Thyroid gland (tissue), 4 donors: ENCODE results near the gene TSPAN9. TPM values are rescaled to one million over a fixed set of nuclear protein-coding genes. Genes with fewer than 3 reads are reported as not detected.

Experiments used
- DNase-seq, 2 donors: peaks; one replicate each; pipeline ENCODE4 v3.0.0-alpha.2; 2019
- H3K27ac ChIP-seq, 3 donors: fragments of 200-600 bp; sonication (generic); 1 replicate in 2 of 3; 2 replicates in 1 of 3; pipeline ENCODE4 v1.5.1; 2016 to 2019; ENCODE audit warnings: mild to moderate bottlenecking in 1 of 3, moderate library complexity in 1 of 3
- H3K27me3 ChIP-seq: fragments of 200-600 bp; sonication (generic); one replicate; pipeline ENCODE4 v1.5.1; 2019
- H3K36me3 ChIP-seq, 2 donors: fragments of 200-600 bp; sonication (generic); one replicate each; pipeline ENCODE4 v1.5.1; 2016 to 2019
- H3K4me1 ChIP-seq, 2 donors: fragments of 200-600 bp; sonication (generic); one replicate each; pipeline ENCODE4 v1.5.1; 2017 to 2019
- H3K4me3 ChIP-seq, 3 donors: fragments of 200-600 bp; sonication (generic); replicated peaks in 1 of 3; 1 replicate in 2 of 3; 2 replicates in 1 of 3; pipeline ENCODE4 v1.5.1; 2016; ENCODE audit warnings: mild to moderate bottlenecking in 1 of 3
- H3K9me3 ChIP-seq: fragments of 200-600 bp; sonication (generic); one replicate; pipeline ENCODE4 v1.5.1; 2017
- CTCF ChIP-seq, 6 experiments: fragments of 200-600 bp in 3 of 6; fragments of 450-650 bp in 3 of 6; sonication (generic) in 3 of 6; IDR thresholded peaks; one replicate each; pipeline ENCODE4 v1.5.1; 2016 to 2019; ENCODE audit warnings: antibody characterized with exemption in 6 of 6, mild to moderate bottlenecking in 2 of 6, inconsistent platforms in 1 of 6, moderate library complexity in 1 of 6
- POLR2A ChIP-seq, 2 donors: fragments of 450-650 bp; IDR thresholded peaks; one replicate each; pipeline ENCODE4 v1.6.1; 2017; ENCODE audit warnings: antibody characterized with exemption in 2 of 2, mild to moderate bottlenecking in 2 of 2, moderate library complexity in 1 of 2
- WGBS, 2 donors: methylation state at CpG; one replicate each; pipeline ENCODE4 v1.1.5; 2017; 5-methylcytosine and 5-hydroxymethylcytosine counted together
- intact Hi-C: fragments of 100-400 bp; cut with DNase I; formaldehyde crosslinking; loops from one replicate; pipeline ENCODE4 v1.15.1; 2023
- total RNA-seq, 4 donors: library from RNA; depleted of rRNA; stranded (reverse); fragments of >200 nt; gene quantifications; one replicate each; pipeline ENCODE4 v1.2.3, GENCODE V29; 2016

The TSPAN9 gene
- total RNA-seq, 4 donors from 2014 or later: 26.9 to 47.5 (median 33.2) TPM

GRCh38 chr12:3117591-3118015 lies 40.4 kb downstream of the TSPAN9 start:
- intact Hi-C loops: no loop called here
- Histone ChIP-seq H3K4me1 (peaks cover 16 to 53% of the 10 kb centered on the region in 2 donors), H3K4me3 (no peak overlapping the region), H3K9me3 (no peaks in the 10 kb centered on the region), H3K27me3 (no peaks in the 10 kb centered on the region), H3K36me3 (no peaks in the 10 kb centered on the region), H3K27ac (peak overlapping the region in 2 of 3 donors; percentile 60 to 63)
- no peak for DNase-seq
- 77 to 85% methylated on average over 3 of the region's 3 CpGs for WGBS, 2 donors
- no peak for TF ChIP-seq POLR2A (IDR thresholded peaks at IDR 0.05)
- no peak for TF ChIP-seq CTCF (IDR thresholded peaks at IDR 0.05)

GRCh38 chr12:3119192-3119755 lies 42.1 kb downstream of the TSPAN9 start:
- Histone ChIP-seq H3K4me1 (peaks cover 16 to 60% of the 10 kb centered on the region in 2 donors), H3K4me3 (no peak overlapping the region)

GRCh38 chr12:3119756-3120601 lies 42.8 kb downstream of the TSPAN9 start:
- intact Hi-C loops: no loop called here
- no peaks in the 10 kb centered on the region for H3K36me3 ChIP-seq
- no peak overlapping the region for H3K4me3 ChIP-seq
- H3K4me1 ChIP-seq: peaks cover 16 to 60% of the 10 kb centered on the region in 2 donors
- H3K27me3 ChIP-seq: no peaks in the 10 kb centered on the region
- WGBS, 2 donors: 10 to 21% methylated on average over 14 to 16 of the region's 17 CpGs
- H3K27ac ChIP-seq: peak overlapping the region; percentile 82 to 94 (median 86)
- no peak for TF ChIP-seq CTCF (IDR thresholded peaks at IDR 0.05)
- TF ChIP-seq POLR2A (IDR thresholded peaks at IDR 0.05): peak in 1 of 2 donors; percentile 46
- peak; percentile 89 to 91 for DNase-seq
- no peaks in the 10 kb centered on the region for H3K9me3 ChIP-seq

More at GRCh38 chr12:3119192-3119755, 42.1 kb downstream of the TSPAN9 start:
- H3K27me3 ChIP-seq: no peaks in the 10 kb centered on the region
- H3K36me3 ChIP-seq: no peaks in the 10 kb centered on the region
- DNase-seq: peak; percentile 61 to 62
- WGBS, 2 donors: 49 to 57% methylated on average over 6 to 9 of the region's 9 CpGs
- no peaks in the 10 kb centered on the region for H3K9me3 ChIP-seq
- intact Hi-C loops: no loop called here
- H3K27ac ChIP-seq: peak overlapping the region; percentile 82 to 94 (median 86)
- TF ChIP-seq CTCF (IDR thresholded peaks at IDR 0.05): no peak
- no peak for TF ChIP-seq POLR2A (IDR thresholded peaks at IDR 0.05)

GRCh38 chr12:3120701-3121100 lies 43.5 kb downstream of the TSPAN9 start:
- no peak for TF ChIP-seq CTCF (IDR thresholded peaks at IDR 0.05)
- TF ChIP-seq POLR2A (IDR thresholded peaks at IDR 0.05): no peak
- H3K4me3 ChIP-seq: no peak overlapping the region
- no peaks in the 10 kb centered on the region for H3K36me3 ChIP-seq
- no peak for DNase-seq
- H3K9me3 ChIP-seq: no peaks in the 10 kb centered on the region
- intact Hi-C loops: no loop called here
- no peaks in the 10 kb centered on the region for H3K27me3 ChIP-seq
- 95 to 96% methylated on average over 5 of the region's 5 CpGs for WGBS, 2 donors
- peak overlapping the region; percentile 82 to 94 (median 86) for H3K27ac ChIP-seq
- H3K4me1 ChIP-seq: peaks cover 16 to 61% of the 10 kb centered on the region in 2 donors
